GM21723 (cell line): Measurements from ENCODE around the gene ZNF862.

ENCODE experiments used
- ATAC-seq: cut with Tn5 transposase; IDR thresholded peaks from one replicate; pipeline ENCODE4 v1.9.1; 2021; ENCODE audit warnings: mild to moderate bottlenecking, moderate library complexity; ENCODE audit not compliant: unreplicated experiment

The ZNF862 gene

DNA sequence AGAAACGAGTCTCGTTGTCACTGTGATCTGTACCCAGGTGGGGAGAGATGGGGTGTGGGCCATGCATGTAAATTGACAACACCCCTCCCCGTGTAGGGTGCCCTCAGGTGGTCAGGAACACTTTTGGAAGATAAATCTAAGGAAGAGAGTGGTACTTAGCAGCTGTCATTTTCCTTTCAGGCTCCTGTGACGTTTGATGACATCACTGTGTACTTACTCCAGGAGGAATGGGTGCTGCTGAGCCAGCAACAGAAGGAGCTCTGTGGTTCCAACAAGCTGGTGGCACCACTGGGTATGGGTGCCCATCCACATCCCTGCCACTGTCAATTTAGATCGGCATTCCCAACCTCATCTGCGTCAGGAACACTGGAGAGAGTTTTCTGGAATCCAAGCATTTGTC lies 6.3 kb downstream of the ZNF862 start:
- ATAC-seq = no peak

DNA sequence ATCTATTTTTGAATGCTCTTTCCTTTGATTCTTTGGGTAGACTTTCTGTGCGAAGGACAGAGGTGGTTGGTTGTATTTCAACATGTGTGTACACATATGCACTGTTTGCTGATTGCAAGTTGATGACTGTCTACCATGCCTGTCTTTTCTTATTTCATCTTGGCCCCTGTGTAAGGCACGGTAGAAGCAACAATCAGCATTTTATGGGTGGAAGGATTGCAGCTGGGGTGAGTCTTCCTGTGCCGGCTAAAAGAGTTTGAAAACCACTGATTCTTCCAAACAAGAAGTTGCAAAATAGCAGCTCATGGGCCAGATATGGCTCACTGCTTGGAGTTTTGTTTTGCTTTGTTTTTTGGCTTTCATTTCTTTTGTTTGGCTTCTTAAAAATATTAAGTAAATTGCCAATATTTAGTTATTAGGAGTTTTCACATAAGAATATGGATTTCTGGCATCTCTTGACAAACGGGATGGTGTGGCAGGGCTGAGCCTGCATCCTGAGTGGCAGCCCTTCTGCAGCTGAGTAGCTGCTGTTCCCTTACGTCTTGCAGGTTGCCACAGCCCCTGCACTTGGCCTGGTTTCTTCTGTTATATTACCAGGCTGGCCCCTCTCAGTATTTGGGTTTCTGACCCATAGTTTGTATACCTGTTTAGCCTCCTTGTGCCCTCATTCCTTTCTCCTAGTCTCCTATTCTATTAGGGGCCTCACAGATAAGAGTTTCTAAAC lies 7.2 kb downstream of the ZNF862 start:
- ATAC-seq = no peak

DNA sequence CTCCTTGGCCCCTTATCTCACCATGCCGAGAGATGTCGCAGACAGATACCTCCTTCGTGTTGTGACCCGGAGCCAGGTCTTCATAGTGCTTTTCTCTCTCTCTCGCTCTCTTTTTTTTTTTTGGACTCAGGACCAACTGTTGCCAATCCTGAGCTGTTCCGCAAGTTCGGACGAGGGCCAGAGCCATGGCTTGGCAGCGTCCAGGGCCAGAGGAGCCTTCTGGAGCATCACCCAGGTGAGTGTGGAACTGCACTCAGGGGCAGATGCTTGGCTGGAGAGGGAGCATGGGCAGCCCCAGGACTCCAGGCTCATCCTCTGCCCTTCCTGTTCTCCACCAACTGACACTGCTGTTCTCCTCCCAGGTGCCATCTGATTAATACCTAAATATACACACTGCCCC lies 7.8 kb downstream of the ZNF862 start:
- no peak for ATAC-seq

DNA sequence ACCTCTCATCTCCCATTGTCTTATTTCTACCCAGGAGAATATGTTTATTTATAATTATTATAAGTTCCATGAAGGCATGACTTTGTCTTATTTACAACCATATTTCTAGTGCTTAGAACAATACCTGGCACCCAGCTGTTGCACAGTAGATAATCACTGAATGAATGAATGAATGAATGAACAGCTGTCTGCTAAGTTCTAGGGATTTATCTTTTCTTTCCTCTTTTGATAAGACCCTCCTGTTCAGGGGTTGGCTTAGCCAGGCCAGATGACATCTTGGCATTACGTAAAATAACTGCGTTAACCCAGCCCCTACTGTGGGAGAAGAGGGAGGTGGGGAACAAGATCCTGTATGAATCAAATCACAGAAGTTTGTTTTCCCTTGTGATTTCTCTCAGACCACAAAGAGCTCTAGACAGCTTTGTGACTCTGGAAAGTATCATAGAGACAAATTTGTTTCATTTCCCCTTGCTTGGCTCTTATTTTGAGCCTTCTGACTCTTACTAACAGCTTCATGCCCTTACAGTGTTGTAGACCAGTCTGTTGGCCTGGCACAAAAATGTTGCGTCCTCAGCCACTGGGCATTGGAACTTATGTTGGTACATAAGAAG lies 8.4 kb downstream of the ZNF862 start:
- ATAC-seq = peak; percentile 92

DNA sequence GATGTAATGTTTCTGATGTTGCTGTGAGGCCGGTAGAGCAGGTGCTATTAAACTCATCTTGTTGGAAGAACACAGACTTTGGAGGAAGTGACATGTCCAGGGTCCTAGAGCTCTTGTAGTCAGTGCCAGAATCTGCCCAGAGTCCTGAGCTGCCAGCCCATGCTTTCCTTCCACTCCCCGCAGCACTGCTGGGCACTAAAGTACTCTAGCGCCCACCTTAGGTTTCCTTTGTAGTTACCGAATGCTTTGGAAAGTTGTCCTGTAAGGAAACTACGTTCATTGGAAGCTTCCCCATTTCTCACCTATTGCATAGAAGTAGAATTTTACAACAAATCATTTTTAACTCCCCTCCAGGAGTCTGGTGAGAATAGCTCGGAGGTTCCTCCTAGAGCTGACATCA lies 11.0 kb downstream of the ZNF862 start:
- no peak for ATAC-seq

DNA sequence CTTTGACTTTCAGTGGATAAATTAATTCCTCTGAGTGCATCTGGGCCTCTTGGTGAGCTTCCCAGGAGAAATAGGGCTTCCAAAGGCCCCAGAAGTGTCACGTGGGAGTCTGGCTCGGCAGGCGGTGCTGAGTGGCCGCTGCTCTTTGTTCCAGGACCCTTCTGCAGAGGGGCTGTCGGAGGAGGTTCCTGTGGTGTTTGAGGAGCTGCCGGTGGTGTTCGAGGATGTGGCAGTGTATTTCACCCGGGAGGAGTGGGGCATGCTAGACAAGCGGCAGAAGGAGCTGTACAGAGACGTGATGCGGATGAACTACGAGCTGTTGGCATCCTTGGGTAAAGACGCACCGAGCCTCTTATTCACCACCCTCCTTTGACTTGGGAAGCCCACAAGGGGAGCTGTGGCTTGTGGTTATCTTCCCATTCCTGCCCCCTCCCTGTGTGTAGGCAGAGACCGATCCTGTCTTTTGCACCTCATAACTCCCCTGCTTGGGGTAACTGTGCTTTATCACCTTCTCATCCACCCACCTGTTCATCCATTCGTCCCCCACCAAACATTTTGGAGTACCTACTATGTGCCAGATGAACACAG lies 11.9 kb downstream of the ZNF862 start:
- no peak for ATAC-seq

DNA sequence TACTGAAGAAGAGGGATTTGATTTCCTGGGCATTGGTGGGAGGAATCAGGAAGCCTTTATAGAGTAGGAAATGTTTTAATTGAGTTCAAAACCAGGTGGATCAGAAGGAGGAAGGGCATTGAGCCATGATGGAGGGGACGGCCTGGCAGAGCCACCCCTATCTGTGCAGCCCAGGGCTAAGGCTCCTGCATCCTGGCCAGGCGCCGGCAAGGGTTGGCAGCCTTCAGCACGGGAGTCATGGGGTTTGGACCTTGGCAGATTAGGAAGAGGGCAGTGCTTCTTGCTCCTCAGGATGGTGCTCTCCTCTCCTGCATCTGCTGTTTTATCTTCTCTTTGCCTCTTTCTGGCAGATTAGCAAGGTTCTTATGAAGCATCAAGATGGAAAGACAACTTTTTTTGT lies 12.5 kb downstream of the ZNF862 start:
- ATAC-seq = no peak

DNA sequence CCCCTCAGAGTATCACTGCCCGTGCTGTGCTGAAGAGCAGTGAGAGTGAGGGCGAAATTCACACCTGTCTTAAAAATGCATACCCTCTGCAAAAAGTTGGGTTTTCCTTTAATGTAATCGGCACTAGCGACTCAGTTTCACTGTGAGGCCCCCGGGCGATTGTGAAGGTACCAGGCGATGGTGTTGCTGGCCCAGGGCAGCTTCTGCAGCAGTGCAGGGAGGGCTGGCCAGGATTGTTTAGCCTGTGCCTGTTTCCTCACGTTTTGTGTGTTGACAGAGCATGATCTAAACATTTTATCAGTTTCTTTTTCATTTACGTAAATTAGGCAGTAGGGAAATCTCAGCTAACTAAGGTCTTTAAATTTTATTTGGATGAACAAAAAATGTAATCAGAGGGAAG lies 13.3 kb downstream of the ZNF862 start:
- ATAC-seq = no peak

DNA sequence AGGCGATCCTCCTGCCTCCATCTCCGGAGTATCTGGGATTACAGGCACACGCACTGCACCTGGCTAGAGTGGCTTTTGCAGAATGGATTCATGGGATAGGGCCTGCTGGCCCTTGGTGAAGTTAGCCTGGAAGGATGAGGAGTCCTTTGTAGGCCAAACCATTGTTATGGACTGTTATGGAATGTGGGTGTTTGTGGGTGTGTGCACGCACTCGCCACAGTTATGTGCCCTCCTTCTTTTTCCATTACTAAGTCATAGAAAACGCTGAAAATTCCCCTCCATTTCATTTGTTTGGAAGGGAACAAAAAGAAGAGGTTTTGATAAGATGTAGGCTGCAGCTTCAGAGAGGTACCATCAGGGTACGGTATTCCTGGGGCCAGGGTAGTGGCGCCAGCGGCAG lies 15.0 kb downstream of the ZNF862 start:
- no peak for ATAC-seq

DNA sequence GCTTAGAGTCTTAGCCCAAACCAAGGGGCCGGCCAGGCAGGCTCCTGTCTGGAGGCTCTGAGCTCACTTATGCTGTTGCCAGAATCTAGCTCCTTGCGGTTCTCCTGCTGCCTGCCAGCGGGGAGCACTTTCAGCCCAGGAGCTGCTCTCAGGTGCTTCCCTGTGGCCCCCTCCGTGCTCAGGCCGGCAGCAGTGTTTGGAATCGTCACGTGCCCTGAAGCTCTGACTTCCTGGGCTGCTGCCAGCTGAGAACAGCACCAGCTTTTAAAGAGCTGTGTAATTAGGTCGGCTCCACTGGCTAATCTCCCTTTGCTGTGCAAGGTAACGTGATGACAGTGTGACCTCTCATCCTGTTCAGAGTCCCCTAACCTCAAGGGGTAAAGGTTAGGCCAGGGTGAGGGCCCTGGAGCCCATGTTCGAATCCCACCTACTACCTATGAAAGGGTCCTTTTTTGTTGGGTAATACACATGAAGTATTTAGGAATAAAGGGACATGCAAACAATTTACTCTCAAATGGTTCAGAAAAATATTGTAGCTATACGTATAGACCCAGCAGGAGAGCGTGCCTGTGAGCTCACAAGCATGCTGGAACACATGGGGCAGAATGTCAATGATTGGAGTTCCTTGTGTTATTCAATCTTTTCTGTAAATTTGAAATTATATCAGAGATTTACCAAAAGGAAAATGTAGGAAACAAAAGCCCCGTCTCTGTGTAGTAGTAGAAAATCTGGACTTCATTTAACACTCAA lies 16.6 kb downstream of the ZNF862 start:
- ATAC-seq = no peak

DNA sequence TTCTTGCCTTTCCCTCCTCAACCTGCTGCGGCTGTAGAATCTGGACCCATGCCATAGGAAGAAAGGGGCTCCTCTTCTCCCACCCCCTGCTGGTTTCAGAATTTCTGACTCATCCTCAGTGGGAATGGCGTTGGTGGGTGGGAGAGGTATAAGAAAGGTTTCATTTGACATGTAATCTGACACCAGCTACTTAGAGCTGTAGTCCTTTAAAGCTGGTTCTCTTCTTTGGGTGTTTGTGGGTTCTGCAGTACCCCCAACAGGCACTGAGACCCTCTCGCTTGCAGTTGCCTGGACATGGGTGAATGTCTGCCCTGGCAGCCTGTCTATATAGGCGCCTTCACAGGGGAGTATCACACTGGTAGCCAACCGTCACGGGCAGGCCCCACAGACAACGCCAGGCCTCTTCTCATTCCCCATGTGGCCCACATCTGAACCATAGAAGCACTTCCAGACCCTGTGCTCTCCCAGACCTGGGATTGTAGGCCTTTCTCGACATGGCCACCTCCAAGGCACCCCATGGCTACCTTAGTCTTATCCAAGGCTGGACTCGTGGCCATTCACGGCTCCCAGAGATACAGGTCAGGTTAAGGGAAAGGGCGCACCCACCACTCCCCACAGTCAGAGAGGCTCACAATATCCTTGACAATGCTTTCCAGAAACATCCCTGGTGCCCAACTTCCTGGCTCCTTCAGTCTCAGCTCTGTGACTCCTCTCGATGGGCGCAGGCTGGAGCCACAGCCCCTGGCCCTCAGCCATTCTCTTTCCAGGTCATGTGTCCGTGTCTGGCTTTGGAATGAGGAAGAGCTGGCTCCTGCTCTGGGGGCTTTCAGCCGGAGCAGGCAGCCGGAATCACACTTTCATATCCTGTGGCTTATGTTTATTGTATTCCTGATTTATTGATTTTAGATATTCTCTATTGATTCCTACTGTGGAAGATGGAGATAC lies 17.5 kb downstream of the ZNF862 start:
- no peak for ATAC-seq

DNA sequence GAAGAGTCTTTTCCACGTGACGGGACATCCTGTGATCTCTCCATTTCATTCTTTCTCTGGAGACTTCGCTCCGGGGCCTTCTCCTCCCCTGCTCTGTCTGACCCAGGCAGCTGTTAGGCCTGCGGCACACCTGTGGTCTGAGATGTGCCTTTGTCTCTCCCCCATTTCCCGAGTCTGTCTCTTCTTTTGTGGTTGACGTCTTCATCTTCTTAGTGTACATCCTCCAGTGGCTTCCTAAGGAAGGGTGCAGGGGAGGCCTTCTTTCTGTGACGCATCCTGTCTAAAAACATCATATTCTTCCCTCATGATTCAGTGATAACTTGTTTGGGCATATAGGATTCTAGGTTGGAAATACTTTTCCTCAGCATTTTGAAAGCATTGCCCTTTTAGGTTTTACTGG lies 18.4 kb downstream of the ZNF862 start:
- no peak for ATAC-seq

DNA sequence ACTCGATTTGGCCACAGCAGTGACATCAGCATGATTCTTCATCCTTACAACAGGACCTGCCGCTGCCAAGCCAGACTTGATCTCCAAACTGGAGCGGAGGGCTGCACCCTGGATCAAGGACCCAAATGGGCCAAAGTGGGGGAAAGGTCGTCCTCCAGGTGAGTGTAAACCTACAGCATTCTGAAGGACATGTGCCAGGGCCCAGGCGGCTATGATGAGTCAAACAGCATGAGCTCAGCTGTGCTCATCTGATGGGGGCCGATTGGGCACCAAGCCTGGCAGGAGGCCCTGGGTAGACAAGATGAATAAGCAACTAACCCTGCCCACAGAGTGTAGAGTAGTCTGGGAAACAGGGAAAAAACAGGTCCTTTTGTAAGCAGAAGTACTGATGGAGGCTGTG lies 21.2 kb downstream of the ZNF862 start:
- ATAC-seq = no peak

DNA sequence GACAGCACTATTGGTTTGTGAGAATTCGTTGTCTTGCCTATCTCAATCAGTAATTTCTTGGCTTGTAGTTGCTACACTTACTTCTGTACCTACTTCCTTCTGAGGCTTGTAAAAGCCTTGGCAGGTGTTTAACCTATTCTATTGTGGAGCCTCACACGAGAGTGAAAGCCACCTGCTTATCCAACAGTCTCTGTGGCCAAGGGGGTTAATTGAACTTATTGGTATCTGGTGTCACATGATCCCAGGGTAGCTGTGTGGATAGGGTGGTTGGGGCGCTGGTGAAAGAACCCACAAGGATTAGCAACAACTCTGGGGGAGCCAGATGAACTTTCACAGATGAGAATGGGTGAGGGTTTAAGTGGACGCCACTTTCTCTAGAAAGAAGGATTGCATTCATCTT lies 21.7 kb downstream of the ZNF862 start:
- no peak for ATAC-seq

DNA sequence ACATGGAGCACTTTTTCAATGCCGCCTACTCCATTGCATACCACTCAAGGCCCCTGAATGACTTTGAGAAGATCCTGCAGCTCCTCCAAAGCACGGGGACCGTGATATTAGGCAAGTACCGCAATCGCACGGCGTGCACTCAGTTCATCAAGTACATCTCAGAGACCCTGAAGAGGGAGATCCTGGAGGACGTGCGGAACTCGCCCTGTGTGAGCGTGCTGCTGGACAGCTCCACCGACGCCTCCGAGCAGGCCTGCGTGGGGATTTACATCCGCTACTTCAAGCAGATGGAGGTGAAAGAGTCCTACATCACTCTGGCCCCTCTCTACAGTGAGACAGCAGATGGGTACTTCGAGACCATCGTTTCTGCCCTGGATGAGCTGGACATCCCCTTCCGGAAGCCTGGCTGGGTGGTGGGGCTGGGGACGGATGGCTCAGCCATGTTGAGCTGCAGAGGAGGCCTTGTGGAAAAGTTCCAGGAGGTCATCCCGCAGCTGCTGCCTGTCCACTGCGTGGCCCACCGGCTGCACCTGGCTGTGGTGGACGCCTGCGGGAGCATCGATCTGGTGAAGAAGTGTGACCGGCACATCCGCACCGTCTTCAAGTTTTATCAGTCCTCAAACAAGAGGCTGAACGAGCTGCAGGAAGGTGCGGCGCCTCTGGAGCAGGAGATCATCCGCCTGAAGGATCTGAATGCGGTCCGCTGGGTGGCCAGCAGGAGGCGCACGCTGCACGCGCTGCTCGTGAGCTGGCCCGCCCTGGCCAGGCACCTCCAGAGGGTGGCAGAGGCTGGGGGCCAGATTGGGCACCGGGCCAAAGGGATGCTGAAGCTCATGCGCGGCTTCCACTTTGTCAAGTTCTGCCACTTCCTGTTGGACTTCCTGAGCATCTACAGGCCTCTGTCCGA lies 22.9 kb downstream of the ZNF862 start:
- no peak for ATAC-seq

DNA sequence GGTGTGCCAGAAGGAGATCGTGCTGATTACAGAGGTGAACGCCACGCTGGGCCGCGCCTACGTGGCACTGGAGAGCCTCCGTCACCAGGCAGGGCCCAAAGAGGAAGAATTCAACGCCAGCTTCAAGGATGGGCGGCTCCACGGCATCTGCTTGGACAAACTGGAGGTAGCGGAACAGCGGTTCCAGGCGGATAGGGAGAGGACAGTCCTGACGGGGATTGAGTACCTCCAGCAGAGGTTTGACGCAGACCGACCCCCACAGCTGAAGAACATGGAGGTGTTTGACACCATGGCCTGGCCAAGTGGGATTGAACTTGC lies 23.5 kb downstream of the ZNF862 start:
- ATAC-seq = no peak

DNA sequence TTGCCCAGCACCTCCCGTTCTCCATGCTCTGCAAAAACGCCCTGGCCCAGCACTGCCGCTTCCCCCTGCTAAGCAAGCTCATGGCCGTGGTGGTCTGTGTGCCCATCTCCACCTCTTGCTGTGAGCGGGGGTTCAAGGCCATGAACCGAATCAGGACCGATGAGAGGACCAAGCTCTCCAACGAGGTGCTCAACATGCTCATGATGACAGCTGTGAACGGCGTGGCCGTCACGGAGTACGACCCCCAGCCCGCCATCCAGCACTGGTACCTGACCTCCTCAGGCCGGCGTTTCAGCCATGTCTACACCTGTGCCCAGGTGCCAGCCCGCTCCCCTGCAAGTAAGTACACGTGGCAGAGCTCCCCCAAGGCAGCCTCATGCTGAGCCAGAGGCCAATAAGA lies 24.0 kb downstream of the ZNF862 start:
- ATAC-seq = no peak

DNA sequence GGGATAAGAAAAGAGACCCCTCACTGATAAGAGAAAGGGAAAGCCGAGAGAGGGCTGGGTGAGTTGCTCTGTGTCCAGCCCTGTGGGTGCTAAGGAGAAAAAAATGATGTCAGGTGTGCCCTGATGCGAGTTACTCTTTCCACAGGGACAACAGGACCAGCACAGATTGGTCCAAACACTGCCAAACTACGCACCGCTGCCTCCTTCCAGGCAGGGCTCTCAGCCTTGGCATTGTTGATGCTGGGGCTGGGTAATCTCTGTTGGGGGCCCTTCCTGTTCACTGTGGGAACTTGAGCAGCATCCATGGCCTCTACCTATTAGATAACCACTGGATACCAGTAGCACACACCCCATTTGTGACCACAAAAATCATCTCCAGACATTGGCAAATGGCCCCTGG lies 25.3 kb downstream of the ZNF862 start:
- ATAC-seq = no peak

DNA sequence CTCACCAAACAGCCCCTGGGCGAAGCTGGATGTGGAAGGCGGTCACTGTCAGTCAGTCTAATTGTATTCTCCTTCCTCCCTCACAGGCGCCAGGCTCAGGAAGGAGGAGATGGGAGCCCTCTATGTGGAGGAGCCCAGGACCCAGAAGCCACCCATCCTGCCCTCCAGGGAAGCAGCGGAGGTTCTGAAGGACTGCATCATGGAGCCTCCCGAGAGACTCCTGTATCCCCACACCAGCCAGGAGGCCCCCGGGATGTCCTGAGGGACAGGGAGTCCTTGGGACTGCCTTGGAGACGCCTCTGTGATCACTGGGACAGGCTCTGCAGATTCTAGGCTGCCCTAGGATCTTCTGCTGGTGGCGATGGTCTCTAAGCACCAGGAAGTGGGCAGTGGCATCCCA lies 25.8 kb downstream of the ZNF862 start:
- no peak for ATAC-seq

DNA sequence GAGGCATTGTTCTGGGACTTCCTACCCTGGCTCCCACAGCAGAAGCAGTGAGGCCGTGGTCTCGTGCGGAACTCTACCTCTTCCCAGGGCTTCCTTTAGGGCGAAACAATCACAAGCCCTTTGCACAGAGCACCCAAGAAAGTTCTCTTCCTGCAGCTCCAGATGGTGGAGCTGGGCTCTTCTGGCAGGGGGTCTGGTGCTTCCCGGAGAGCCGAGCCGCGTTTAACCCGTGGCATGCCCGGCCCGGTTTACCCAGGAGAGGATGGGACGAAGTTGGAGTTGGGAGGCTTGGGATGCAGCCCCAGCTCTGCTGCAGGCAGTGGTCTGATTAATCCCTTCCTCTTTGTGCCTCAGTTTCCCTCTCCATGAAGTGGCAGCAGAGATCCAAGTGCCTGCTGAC lies 26.6 kb downstream of the ZNF862 start:
- no peak for ATAC-seq
